Mammary epithelial cell (primary cell): ENCODE results near the gene HPCA.

ENCODE experiments used
- EZH2 ChIP-seq: IDR thresholded peaks from 2 replicates; pipeline ENCODE4 v1.6.1; 2012; ENCODE audit warnings: low read length, inconsistent platforms, borderline replicate concordance
- TF ChIP-seq, protein P1 (sequence below), 2 donors: IDR thresholded peaks in 1 of 2; conservative IDR thresholded peaks in 1 of 2; 2 replicates each; pipeline ENCODE4 v1.5.1; 2011 to 2012; ENCODE audit warnings: inconsistent platforms in 2 of 2, low read length in 2 of 2, mild to moderate bottlenecking in 2 of 2, control low read depth in 1 of 2, low read depth in 1 of 2; ENCODE audit not compliant: insufficient read depth in 1 of 2; ENCODE audit errors: extremely low read depth in 1 of 2

DNA sequence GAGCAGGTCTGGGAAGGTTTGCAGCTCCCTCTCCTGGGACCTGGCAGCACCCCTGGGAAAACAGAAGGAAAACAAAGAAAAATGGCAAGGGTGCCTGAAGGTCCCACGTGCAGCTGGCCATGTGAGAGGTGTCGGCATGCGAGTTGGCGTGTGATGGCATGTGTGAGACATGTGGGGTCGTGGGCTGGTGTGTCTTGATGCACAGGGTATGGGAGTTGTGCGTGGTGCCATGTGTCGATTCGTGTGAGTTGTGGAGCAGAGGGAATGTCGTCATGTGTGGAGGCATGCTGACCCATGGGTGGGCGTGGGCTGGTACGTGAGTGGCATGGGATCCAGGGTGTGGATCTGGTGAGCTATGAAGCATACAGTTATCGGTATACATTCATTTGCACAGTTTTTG lies 1.3 kb downstream of the HPCA start:
- TF ChIP-seq, protein P1, sequence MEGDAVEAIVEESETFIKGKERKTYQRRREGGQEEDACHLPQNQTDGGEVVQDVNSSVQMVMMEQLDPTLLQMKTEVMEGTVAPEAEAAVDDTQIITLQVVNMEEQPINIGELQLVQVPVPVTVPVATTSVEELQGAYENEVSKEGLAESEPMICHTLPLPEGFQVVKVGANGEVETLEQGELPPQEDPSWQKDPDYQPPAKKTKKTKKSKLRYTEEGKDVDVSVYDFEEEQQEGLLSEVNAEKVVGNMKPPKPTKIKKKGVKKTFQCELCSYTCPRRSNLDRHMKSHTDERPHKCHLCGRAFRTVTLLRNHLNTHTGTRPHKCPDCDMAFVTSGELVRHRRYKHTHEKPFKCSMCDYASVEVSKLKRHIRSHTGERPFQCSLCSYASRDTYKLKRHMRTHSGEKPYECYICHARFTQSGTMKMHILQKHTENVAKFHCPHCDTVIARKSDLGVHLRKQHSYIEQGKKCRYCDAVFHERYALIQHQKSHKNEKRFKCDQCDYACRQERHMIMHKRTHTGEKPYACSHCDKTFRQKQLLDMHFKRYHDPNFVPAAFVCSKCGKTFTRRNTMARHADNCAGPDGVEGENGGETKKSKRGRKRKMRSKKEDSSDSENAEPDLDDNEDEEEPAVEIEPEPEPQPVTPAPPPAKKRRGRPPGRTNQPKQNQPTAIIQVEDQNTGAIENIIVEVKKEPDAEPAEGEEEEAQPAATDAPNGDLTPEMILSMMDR (conservative IDR thresholded peaks at IDR 0.05 in 1 of 2, IDR thresholded peaks at IDR 0.05 in 1 of 2; ENCODE audit: extremely low read depth in 1 of 2, insufficient read depth in 1 of 2, low read depth in 1 of 2, low read length in 2 of 2), result no peak
- TF ChIP-seq EZH2, result no peak
